CD4-positive, alpha-beta T cell treated with Interleukin-17A for 4 hours (primary cell): ENCODE results near the gene KHDRBS2.

Experiments used
- DNase-seq: peaks from one replicate; pipeline ENCODE4 v3.0.0-alpha.2; 2020; ENCODE audit warnings: mixed read lengths

KHDRBS2 gene

GRCh38 chr6:62174548-62174947, 111.5 kb downstream of the KHDRBS2 start:
- no peak for DNase-seq

- no peak for DNase-seq
Measured at GRCh38 chr6:62167736-62168135, 118.3 kb downstream of the KHDRBS2 start.

- DNase-seq: no peak
Measured at GRCh38 chr6:62162858-62163257, 123.2 kb downstream of the KHDRBS2 start.

- DNase-seq: no peak
Measured at GRCh38 chr6:62152796-62153195, 133.2 kb downstream of the KHDRBS2 start.

GRCh38 chr6:62150048-62150663, 135.9 kb downstream of the KHDRBS2 start:
- DNase-seq: no peak

- DNase-seq: no peak
Measured at GRCh38 chr6:62146954-62147853, 138.8 kb downstream of the KHDRBS2 start.

GRCh38 chr6:62129127-62129526, 156.9 kb downstream of the KHDRBS2 start:
- no peak for DNase-seq

GRCh38 chr6:62119401-62119800, 166.6 kb downstream of the KHDRBS2 start:
- DNase-seq: no peak

GRCh38 chr6:62103186-62103859, 182.7 kb downstream of the KHDRBS2 start:
- no peak for DNase-seq

GRCh38 chr6:62102387-62102786, 183.6 kb downstream of the KHDRBS2 start:
- no peak for DNase-seq

- DNase-seq: no peak
Measured at GRCh38 chr6:62090442-62091229, 195.4 kb downstream of the KHDRBS2 start.

- DNase-seq: no peak
Measured at GRCh38 chr6:62089781-62090180, 196.2 kb downstream of the KHDRBS2 start.

- DNase-seq: no peak
Measured at GRCh38 chr6:62086047-62086446, 200.0 kb downstream of the KHDRBS2 start.

- DNase-seq: no peak
Measured at GRCh38 chr6:62075869-62076268, 210.2 kb downstream of the KHDRBS2 start.

- no peak for DNase-seq
Measured at GRCh38 chr6:62059901-62060300, 226.1 kb downstream of the KHDRBS2 start.

- DNase-seq: no peak
Measured at GRCh38 chr6:62057300-62057699, 228.7 kb downstream of the KHDRBS2 start.

- no peak for DNase-seq
Measured at GRCh38 chr6:62045502-62045901, 240.5 kb downstream of the KHDRBS2 start.

GRCh38 chr6:62043084-62043483, 242.9 kb downstream of the KHDRBS2 start:
- DNase-seq: no peak

- no peak for DNase-seq
Measured at GRCh38 chr6:62042429-62042828, 243.6 kb downstream of the KHDRBS2 start.

- no peak for DNase-seq
Measured at GRCh38 chr6:62039605-62040004, 246.4 kb downstream of the KHDRBS2 start.

- no peak for DNase-seq
Measured at GRCh38 chr6:62037445-62037844, 248.6 kb downstream of the KHDRBS2 start.

GRCh38 chr6:62035952-62036351, 250.1 kb downstream of the KHDRBS2 start:
- no peak for DNase-seq

- no peak for DNase-seq
Measured at GRCh38 chr6:62013719-62014118, 272.3 kb downstream of the KHDRBS2 start.
